22Rv1 (cell line): ENCODE measurements around the gene DYRK1A.

ENCODE experiments used
- H3K27ac ChIP-seq: fragments of 450-650 bp; 2 replicates; pipeline ENCODE4 v1.5.1; 2017
- ZFX ChIP-seq: fragments of 450-650 bp; IDR thresholded peaks from 2 replicates; pipeline ENCODE4 v1.6.1; 2017; ENCODE audit warnings: antibody characterized with exemption, borderline replicate concordance
- TF ChIP-seq, protein P1 (sequence below): fragments of 450-650 bp; IDR thresholded peaks from 2 replicates; pipeline ENCODE4 v1.5.1; 2017; ENCODE audit warnings: mild to moderate bottlenecking

Gene DYRK1A

DNA sequence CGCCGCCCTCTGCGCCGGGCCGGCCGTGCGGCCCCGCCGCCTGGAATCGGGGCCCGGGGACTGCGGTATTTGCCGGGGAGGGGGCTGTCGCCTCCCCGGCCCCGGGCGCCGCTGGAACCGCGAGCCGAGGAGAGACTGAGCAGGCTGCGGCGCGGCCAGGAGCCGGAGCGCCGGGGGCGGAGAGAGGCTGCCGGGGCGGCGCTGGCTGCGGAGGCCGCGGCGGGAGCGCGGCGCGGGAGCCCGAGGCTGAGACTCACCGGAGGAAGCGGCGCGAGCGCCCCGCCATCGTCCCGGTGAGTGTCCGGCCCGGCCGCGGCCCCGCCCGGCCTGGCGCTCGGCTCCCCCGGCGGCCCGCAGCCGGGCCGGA is 746 bp downstream of the DYRK1A start:
- TF ChIP-seq ZFX = no peak
- TF ChIP-seq, protein P1, sequence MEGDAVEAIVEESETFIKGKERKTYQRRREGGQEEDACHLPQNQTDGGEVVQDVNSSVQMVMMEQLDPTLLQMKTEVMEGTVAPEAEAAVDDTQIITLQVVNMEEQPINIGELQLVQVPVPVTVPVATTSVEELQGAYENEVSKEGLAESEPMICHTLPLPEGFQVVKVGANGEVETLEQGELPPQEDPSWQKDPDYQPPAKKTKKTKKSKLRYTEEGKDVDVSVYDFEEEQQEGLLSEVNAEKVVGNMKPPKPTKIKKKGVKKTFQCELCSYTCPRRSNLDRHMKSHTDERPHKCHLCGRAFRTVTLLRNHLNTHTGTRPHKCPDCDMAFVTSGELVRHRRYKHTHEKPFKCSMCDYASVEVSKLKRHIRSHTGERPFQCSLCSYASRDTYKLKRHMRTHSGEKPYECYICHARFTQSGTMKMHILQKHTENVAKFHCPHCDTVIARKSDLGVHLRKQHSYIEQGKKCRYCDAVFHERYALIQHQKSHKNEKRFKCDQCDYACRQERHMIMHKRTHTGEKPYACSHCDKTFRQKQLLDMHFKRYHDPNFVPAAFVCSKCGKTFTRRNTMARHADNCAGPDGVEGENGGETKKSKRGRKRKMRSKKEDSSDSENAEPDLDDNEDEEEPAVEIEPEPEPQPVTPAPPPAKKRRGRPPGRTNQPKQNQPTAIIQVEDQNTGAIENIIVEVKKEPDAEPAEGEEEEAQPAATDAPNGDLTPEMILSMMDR = no peak
- peak overlapping the region; percentile 99 for H3K27ac ChIP-seq

DNA sequence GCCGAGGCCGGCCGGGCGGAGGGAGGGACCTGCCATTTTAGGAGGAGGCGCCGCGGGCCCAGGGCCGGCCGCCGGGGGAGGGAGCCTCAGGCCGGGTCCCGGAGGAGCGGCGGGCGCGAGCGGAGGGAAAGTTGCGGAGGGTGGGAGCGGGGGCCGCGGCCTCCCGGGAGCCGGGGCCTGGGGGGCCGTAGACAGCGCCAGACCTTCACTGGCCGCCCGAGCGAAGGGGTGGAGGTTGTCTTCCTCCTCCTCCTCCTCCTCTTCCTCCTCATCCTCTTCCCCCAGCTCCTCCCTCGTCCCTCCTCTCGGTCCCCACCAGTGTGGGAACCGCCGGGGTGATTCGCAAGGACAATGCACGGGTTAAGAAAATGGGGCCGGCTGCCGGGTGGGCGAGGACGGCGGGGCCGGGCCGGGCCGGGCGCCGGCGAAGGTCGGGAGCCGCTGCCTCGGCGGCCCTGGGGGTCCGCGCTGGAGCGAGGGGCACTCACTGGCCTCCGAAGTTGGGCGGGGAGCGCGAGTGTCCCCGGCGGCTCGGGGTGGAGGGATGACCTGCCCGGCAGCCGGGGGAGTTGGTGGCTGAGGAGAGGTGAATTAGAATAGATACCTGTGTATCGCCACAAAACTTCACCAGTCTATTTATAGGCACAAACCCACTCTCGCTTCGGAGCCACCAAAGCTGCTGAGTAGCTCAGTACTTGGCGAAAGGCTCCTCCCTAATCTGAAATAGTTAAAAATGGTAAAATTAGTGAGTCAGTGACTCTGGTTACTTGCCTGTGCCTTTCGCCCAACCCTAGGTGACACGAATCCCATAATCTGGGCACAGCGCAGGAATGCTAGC is 1.3 kb downstream of the DYRK1A start:
- TF ChIP-seq, protein P1 = no peak
- no peak for TF ChIP-seq ZFX
- H3K27ac ChIP-seq = peak overlapping the region; percentile 99

DNA sequence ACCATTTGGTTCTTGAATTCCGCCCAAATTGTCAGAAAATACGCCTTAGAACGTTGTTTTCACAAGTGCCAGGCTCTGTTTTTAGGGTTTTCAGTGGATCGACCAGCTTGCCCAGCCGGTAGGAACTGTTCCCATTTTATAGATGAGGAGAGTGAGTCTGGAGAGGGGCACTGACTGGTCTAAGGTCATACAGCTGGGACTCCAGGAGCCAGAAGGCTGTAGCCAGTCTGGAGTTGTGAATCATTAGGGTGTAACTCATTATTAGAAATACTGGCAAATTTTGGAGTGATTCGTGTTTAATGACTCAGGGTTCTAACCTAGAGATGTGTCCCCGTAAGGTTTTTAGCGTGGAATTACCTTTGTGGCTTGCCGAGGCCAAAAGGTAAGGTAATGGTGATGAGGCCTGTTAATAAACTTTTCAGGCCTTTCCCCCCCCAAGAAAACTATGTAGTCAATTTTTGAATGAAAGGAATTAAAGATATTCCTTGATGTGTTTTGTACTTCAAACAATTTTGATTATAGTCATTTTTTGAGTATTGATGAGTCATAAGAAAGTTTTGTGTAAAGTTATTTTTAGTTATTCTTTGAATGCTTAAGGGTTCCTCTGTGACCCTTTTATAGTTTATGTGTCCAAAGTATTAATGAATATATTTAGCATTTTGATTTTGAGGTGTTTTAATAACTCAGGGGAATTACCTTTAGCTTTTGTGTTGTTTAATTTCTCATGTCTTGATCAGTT is 2.1 kb downstream of the DYRK1A start:
- peak overlapping the region; percentile 99 for H3K27ac ChIP-seq
- TF ChIP-seq, protein P1 = no peak
- no peak for TF ChIP-seq ZFX

DNA sequence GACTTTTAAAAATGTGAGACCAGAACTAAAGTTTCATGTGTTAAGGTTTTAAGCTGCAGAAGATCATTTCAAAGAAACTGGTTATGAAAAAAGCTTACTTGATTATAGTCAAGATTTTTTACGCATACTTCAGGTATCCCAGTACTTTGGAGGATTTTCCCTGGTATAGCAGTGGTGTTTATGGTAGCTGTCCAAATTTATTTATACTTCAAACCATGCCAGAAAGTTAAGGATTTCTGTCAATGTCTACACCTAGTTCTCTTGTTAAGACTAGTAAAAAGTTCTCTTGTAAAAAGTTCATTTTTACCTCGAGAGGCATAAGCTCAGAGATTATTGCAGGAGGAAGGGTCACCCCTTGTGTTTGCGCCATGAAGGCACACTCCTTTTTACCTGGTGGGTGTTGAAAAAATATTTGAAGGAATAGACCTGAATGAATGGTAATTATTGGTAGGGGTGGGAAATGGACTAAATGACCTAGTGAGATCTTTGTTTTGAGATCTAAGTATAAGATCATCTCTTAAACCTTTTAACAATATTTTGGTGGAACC is 2.8 kb downstream of the DYRK1A start:
- no peak overlapping the region for H3K27ac ChIP-seq
- TF ChIP-seq ZFX = no peak
- TF ChIP-seq, protein P1 = no peak

DNA sequence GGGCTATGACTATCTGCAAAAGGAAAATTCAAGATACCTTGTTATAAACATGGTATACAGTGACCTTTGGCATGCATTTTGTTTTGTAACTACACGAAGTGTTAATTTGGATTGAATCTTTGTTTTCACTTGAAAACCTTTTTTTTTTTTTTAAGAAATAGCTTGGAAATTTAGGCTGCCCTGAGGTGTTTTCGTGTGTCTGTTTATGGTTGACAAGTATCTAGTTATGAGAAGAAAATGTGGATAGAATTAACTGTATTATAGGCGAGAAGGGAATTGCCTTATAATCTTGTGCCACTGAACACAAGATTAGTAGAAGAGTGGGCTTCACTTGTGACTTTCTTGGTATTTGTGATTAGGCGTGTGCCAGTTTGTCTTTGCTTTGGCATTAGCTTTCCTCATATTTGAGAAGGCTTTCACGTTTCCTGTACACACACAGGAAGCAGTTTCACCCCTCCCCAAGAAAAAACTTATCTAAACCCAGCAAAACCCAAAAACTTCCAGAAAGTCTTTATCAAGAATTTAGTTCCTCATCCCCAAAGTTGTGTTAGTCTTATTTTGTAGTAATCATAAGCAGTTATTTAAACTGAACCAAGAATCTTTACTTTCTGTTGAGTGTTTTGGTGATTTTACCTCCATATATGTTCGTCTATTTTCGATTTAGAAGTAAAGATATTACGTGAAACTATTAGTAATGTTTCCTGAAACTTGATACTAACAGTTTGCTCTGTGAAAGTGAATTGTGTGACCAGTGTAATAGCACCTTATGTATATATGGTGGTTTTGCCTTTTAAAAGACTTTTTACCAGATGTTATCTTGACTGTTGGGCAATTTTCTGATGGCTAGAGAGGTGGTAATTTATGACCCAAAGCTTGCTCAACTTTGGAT is 3.8 kb downstream of the DYRK1A start:
- no peak for TF ChIP-seq ZFX
- TF ChIP-seq, protein P1 = no peak

DNA sequence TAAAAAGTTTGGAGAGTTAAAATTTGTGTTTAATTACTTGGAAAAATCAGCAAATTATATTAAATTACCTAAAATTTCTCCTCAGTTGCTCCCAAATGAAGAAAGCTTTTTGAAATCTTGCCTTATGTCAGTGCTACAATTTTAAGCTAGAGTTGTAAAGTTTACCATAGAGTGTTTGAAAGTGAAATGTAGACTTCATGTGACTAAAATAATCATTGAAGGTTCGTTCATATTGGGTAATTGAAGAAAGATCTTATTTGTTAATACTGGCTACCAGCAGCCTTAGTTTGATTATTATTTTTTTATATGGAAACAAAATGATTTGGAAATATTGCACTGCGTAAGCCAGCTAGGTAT is 4.4 kb downstream of the DYRK1A start:
- no peak overlapping the region for H3K27ac ChIP-seq
- no peak for TF ChIP-seq ZFX
- TF ChIP-seq, protein P1 = no peak

More for the DNA sequence above, 3.8 kb downstream of the DYRK1A start:
- no peak overlapping the region for H3K27ac ChIP-seq
